ENCODE data around the gene MUSTN1. TPM values are rescaled to one million over a fixed set of nuclear protein-coding genes. Genes with fewer than 3 reads are reported as not detected.

The MUSTN1 gene
- total RNA-seq, 2 donors from 2014 or later, result 2.8 TPM; not detected in 1

DNA sequence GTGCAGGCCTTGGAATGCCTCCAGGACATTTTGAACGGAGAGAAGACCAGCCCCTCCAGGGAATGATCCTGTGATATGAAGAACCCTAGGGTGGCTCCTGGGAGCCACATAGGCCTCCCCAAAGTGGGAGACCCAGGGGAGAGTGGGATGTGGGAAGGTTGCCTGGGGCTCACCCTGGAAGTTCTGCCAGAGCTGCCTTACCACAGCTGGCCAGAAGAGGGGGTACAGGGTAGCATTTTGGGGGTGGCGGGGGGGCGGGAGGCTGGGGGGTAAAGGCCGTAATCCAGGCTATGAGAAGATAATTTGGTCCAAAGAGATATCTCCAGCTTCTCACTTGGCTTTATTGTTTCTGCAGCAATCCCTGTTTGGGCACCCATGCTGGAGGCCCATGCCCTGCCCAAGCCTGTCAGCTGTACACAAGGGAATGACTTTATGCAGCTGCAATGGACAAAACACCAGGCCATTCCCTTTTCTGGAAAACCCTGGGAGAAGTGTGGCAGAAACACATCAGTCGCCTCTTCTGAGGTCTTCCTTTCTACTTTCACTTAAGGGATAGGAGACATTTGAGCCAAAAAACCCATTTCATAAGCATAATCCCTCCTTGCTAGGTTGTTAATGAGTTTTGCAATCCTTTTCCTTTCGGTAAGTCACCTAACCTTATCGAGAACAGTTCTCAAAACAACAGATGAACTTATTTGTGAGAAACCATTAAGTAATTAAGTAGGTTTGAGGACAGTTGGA lies 11.0 kb upstream of the MUSTN1 start:
- H3K4me3 Mint-ChIP-seq, result no peak overlapping the region
- ATAC-seq (replicated peaks), result no peak
- H3K4me1 Mint-ChIP-seq, result peaks cover 5% of the 10 kb centered on the region
- H3K9me3 Mint-ChIP-seq, result no peaks in the 10 kb centered on the region
- no peaks in the 10 kb centered on the region for H3K27me3 Mint-ChIP-seq
- peaks cover 19% of the 10 kb centered on the region for H3K36me3 Mint-ChIP-seq (ENCODE audit: low read depth)
- H3K27ac Mint-ChIP-seq, result no peak overlapping the region

DNA sequence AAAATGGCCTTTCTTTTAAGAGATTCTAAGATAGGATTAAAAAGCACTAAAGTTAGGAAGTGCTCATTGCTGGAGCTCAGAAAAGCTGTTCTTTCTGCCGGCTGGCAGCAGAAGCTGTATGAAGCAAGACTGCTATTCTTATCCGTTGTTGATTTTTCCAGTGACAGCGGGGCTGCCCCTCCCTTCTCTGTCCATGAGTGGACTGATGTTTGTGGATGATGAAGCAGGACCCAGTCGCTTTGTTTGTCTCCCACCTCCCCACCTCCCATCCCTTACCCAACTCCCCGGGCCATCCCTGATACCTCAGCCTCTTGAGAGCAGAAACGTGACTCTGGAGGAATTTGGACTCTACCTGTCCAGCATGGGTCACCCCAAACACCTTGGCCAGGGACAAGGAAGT lies 10.3 kb upstream of the MUSTN1 start:
- Mint-ChIP-seq H3K4me3 (no peak overlapping the region), H3K4me1 (peaks cover 5% of the 10 kb centered on the region), H3K9me3 (no peaks in the 10 kb centered on the region), H3K27me3 (no peaks in the 10 kb centered on the region), H3K27ac (no peak overlapping the region), H3K36me3 (ENCODE audit: low read depth) (peaks cover 24% of the 10 kb centered on the region)
- no peak for ATAC-seq (replicated peaks)

DNA sequence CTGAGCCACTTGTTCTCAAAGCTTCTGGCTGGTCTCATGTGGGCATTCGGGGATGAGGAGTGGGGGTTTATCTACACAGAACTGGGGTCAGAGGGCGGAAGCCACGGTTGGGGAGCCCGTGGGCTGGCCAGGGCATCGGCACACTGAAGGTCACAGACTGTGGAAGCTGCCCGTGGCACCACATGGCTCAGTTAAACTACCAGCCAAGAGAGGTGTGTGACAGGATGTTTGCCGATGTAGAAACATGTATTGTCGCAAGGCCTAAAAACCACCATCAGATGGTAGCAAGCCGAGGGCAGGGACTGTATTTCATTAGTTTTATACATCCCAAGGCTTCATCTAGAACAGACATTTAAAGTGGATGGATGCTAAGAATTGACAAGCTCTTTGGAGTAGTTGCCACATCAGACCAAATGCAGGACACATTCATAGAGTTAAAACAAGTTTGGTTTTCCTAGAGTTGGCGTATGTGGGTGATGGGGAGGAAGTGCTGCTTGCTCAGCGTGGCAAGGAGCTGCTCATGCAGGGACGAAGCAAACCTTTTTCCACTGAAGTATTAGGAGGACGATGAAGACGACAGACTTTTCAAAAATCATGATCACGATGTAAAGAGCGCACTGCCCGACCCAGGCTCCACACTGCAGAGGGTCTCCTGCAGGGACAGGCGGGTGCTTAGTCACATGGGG lies 9.6 kb upstream of the MUSTN1 start:
- Mint-ChIP-seq H3K27ac (peak overlapping the region; percentile 10), H3K27me3 (no peaks in the 10 kb centered on the region), H3K36me3 (ENCODE audit: low read depth) (peaks cover 22% of the 10 kb centered on the region), H3K4me1 (peaks cover 9% of the 10 kb centered on the region), H3K9me3 (no peaks in the 10 kb centered on the region), H3K4me3 (no peak overlapping the region)
- no peak for ATAC-seq (replicated peaks)

DNA sequence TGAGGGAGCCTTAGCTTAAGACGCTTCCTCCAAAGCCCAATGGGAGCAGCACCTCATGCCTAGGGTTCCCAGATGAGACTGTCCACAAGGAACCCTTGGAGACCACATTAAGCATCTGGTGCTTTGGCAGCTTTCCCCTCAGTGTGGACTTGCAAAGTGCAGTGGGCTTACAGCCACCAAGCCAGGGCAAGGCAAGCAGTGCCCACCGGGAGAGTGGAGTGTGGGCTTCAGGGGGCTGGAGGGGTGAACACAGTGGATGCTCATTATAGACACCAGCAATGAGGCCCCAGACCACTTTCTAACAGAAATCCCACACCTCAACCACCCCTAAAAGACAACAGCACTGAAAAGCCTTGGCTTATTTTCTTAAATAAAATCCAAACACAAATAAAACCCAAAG lies 9.1 kb upstream of the MUSTN1 start:
- no peaks in the 10 kb centered on the region for H3K27me3 Mint-ChIP-seq
- H3K27ac Mint-ChIP-seq, result peak overlapping the region; percentile 10
- H3K36me3 Mint-ChIP-seq (ENCODE audit: low read depth), result peaks cover 22% of the 10 kb centered on the region
- H3K9me3 Mint-ChIP-seq, result no peaks in the 10 kb centered on the region
- H3K4me1 Mint-ChIP-seq, result peaks cover 9% of the 10 kb centered on the region
- no peak for ATAC-seq (replicated peaks)
- no peak overlapping the region for H3K4me3 Mint-ChIP-seq

DNA sequence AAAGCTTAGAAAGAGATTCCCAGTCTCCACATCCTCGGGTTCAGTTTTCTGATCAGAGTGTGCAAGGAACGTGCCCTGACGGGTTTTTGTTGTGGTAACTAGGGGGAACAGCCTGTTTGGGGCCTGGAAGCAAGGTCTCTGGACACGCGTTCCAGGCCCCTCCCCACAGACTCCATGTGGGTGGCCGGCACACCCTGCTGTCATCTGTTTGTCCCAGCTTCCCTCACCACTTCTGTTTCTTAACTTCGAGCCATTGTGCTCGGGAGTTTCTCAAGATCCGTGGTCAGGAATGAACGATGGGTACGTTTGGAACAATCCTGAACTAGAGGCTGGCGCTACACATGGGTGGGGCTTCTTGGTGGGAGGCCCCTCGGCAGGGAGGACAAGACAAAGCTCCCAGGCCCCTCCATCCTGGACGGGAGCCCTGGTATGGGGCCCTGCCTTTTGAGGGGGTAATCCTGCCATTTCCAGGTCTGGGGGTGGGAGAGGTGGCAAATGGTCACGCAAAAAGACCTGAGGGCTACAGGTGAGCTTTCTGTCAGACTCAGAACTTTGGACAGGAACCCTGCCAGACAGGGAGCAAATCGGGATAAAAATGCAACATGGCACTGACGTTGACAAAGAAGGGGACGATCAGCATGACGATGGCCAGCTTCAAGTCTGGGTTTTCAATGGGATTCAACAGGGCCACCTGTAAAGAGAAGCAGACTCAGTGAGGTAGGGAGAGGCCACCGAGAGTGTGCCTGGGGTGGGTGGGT lies 8.5 kb upstream of the MUSTN1 start:
- Mint-ChIP-seq H3K27ac (no peak overlapping the region), H3K27me3 (no peaks in the 10 kb centered on the region), H3K9me3 (no peaks in the 10 kb centered on the region), H3K4me3 (no peak overlapping the region), H3K4me1 (peaks cover 9% of the 10 kb centered on the region), H3K36me3 (ENCODE audit: low read depth) (peaks cover 22% of the 10 kb centered on the region)
- ATAC-seq (replicated peaks), result no peak

DNA sequence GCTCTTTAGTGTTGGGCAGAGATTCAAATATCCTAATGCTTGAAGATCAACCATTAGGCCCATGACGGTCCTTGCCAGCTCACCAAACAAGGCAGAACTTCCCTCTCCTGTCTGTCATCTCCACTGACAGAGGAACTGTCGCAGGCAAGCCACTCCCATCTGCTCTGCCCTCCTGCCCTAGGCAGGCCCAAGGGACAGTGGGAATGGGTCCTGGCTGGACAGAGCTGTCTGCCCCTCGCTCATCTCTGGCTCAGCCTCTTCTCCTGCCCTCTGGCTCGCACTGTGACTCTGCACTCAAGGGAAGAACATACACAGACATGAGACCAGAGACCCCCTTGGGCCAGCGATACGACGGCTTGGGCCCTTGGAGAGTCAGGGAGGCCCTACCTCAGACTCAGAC lies 7.6 kb upstream of the MUSTN1 start:
- Mint-ChIP-seq H3K27ac (no peak overlapping the region), H3K4me3 (no peak overlapping the region), H3K36me3 (ENCODE audit: low read depth) (peaks cover 15% of the 10 kb centered on the region), H3K4me1 (peaks cover 16% of the 10 kb centered on the region), H3K9me3 (no peaks in the 10 kb centered on the region), H3K27me3 (no peaks in the 10 kb centered on the region)
- ATAC-seq (replicated peaks), result no peak

DNA sequence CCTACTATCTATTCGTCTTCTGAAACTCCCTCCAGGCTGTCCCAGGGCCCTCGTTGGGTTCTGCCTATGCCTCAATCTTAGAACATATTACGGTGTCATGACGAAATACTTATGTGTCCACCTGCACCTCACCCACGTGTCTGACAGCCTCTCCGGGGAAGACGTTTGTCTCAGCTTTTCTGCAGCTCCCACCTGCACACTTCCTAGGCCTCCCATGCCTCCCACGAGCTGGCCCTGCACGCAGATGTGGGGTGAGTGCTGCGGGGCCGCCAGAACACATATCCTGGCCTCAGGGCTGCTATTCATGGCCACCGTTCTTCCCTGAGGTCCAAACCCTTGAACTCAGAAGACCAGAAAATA lies 7.1 kb upstream of the MUSTN1 start:
- ATAC-seq (replicated peaks), result no peak
- peak overlapping the region; percentile 40 for H3K27ac Mint-ChIP-seq
- no peak overlapping the region for H3K4me3 Mint-ChIP-seq
- H3K4me1 Mint-ChIP-seq, result peaks cover 17% of the 10 kb centered on the region
- no peaks in the 10 kb centered on the region for H3K9me3 Mint-ChIP-seq
- H3K27me3 Mint-ChIP-seq, result no peaks in the 10 kb centered on the region
- H3K36me3 Mint-ChIP-seq (ENCODE audit: low read depth), result peaks cover 13% of the 10 kb centered on the region

DNA sequence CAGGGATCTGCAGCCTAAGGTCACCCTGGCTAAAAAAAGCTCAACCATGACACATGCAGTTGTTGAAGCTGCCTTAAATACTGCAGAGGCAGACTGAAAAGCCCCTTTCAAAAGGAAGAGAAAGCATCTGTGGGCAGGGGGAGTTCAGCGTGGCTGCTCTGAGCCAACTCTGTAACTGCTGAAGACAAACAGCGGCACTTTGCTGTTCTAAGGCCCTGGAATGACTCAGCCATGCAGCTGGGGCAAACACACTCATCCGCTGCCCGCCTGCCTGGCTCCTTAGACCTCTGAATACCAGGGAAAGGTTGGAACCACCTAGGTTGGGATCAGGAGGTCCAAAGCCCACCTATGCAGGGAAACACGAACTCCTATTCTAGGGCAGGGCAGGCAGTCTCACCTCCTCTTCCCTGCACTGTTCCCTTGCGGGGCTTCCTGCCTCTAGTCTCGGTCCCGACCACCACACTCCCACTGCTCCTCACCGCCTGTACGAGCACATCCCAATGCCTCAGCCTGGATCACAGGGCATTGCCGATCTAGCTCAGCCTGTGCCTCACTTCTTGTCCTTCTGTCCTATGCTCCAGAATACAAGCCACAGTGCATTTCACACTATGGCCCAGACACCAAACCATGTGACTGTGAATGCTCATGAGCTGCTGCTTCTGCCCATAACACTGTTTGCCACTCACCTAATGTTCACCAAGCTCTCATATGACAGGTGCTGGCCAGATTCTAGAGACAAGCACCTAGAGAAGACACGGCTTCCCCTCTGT lies 6.6 kb upstream of the MUSTN1 start:
- Mint-ChIP-seq H3K4me3 (no peak overlapping the region), H3K27me3 (no peaks in the 10 kb centered on the region), H3K4me1 (peaks cover 17% of the 10 kb centered on the region), H3K27ac (peak overlapping the region; percentile 40), H3K36me3 (ENCODE audit: low read depth) (peaks cover 13% of the 10 kb centered on the region), H3K9me3 (no peaks in the 10 kb centered on the region)
- ATAC-seq (replicated peaks), result peak; percentile 13

DNA sequence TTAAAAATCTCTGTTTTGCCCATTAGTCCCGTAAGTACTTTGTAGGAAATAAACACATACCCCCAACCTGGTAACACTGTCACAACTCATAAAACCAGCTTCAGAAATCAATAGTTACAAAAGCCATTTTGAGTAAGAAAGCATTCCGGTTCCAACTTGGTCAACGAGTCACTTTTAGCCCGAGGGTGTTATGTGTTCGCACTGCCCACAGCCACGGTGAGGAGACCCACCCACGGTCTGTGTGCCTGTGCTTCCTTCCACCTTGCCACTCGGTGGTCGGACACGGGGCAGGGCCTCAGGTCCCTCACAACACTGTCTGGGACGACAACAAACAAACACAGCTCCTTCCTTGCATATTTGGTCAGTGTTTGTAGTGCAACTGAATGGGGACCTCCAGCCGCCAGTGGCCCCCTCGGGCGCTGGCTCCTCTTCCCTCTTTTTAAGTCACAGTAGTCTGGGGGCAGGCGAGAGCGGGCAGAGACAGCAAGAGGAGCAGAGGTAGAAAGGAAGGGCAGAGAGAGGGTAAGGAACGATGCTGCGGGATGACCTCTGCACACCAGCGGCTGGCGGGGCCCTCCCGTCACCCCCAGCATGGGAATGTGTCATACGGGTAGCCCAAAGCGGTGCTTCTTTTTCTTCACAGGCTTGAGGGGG lies 5.2 kb upstream of the MUSTN1 start:
- Mint-ChIP-seq H3K4me1 (peaks cover 17% of the 10 kb centered on the region), H3K27me3 (no peaks in the 10 kb centered on the region), H3K36me3 (ENCODE audit: low read depth) (peaks cover 13% of the 10 kb centered on the region), H3K4me3 (no peak overlapping the region), H3K27ac (peak overlapping the region; percentile 6), H3K9me3 (no peaks in the 10 kb centered on the region)
- peak; percentile 18 for ATAC-seq (replicated peaks)

DNA sequence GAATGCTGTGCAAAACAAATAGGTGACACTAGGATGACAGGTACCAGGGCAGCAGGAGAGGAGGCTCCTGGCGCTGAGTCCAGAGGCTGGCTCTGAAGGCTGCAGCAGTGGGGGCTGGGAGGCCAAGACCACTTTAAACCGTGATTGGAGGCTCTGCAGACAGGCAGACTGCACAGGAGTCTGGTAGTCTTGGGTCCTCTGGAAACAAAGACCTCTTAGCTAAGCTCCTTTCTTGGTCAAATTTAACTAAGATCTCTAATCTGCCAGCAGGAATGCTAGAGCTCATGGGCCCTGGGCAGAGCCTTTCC lies 4.4 kb upstream of the MUSTN1 start:
- Mint-ChIP-seq H3K4me1 (peaks cover 12% of the 10 kb centered on the region), H3K27ac (no peak overlapping the region)
- ATAC-seq (replicated peaks), result no peak

DNA sequence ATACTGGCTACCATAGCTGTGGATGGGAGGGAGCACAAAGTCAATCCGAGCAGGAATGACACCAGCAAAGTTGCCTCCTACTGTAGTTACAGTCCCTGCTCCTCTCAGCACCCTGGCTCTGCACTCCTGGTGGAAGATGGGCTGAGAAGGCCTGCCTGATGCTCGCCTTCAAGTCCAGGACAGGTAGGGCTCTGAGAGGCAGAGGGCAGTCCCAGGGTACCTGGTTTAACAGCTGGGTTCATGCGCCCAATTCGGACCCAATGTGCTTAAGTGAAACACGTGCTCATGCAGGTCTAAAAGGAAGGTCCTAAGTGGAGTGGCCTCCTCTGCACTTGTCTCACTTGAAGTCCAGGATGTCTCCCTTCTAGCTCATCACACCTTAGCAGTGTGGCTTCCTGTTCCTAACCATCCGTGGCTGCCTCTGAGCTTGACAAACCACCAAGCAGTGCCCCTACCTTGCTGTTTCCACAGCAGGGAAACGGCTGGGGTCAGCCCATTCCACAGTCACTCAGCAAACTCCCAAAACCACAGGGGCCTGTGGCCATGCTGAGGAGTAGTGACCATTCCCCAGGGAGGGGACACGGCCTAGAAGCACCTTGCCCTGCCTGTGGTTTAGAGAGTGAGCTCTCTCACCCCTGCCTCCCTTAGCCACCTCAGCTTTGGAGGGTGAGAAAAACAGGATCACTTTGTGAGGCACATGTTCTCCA lies 3.9 kb upstream of the MUSTN1 start:
- Mint-ChIP-seq H3K9me3 (no peaks in the 10 kb centered on the region), H3K4me1 (peaks cover 12% of the 10 kb centered on the region), H3K4me3 (no peak overlapping the region), H3K36me3 (ENCODE audit: low read depth) (peaks cover 13% of the 10 kb centered on the region), H3K27me3 (no peaks in the 10 kb centered on the region), H3K27ac (no peak overlapping the region)
- ATAC-seq (replicated peaks), result peak; percentile 71

More for the DNA sequence above, 4.4 kb upstream of the MUSTN1 start:
- peaks cover 13% of the 10 kb centered on the region for H3K36me3 Mint-ChIP-seq (ENCODE audit: low read depth)
- H3K9me3 Mint-ChIP-seq, result no peaks in the 10 kb centered on the region
- no peak overlapping the region for H3K4me3 Mint-ChIP-seq
- no peaks in the 10 kb centered on the region for H3K27me3 Mint-ChIP-seq

DNA sequence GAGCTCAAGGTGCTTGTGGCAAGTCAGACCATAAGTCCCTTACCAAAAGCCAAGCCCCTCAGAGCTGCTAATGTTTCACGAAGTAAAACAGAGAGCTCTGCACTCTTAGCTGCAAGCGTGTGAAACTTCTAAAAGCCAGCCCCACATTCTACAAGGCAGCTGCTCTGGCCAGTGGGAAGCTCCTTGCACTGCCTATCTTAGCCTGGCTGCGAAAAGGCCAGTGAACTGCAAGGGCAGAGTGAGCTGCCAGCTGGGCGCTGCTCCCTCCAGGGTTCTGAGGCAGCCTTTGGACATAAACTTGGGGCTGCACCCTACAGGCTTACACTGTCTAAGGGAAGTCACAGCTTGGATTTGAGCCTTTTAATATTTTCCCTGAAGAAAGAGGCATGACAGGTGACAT lies 2.2 kb upstream of the MUSTN1 start:
- Mint-ChIP-seq H3K9me3 (no peaks in the 10 kb centered on the region), H3K36me3 (ENCODE audit: low read depth) (peaks cover 13% of the 10 kb centered on the region), H3K27ac (no peak overlapping the region)

DNA sequence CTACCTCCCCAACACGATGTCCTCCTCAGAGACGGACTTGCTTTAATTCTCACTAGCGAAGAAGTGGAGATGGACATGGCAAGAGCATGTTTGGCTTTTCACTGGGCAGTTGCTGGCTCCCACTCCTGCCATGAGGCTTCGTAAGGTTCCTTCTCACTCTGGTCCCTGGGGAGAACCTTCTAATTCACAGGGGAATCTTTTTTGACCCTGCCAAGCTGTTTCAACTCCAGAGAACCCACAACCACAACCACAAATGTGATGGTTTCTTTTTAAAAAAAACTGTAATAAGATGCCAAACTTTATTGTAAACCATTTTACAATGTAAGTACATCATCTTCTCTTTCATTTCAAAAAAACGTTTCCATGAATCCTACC lies 1.6 kb upstream of the MUSTN1 start:
- Mint-ChIP-seq H3K4me3 (no peak overlapping the region), H3K27ac (no peak overlapping the region), H3K9me3 (no peaks in the 10 kb centered on the region), H3K27me3 (no peaks in the 10 kb centered on the region), H3K36me3 (ENCODE audit: low read depth) (peaks cover 13% of the 10 kb centered on the region), H3K4me1 (peaks cover 12% of the 10 kb centered on the region)
- no peak for ATAC-seq (replicated peaks)

More for the DNA sequence above, 2.2 kb upstream of the MUSTN1 start:
- ATAC-seq (replicated peaks), result no peak
- Mint-ChIP-seq H3K4me3 (no peak overlapping the region), H3K4me1 (peaks cover 12% of the 10 kb centered on the region), H3K27me3 (no peaks in the 10 kb centered on the region)

Measured in activated T-helper 17 cell treated with anti-CD3 and anti-CD28 coated beads, Interleukin-2, amount 50 U/mL, for 72 hours (primary cell).